SK-N-SH (cell line): ENCODE data around the gene EIF4E2.

Experiments used
- CTCF ChIP-seq: fragments of 200-600 bp; sonication (generic); IDR thresholded peaks from 2 replicates; pipeline ENCODE4 v1.6.1; 2017; ENCODE audit warnings: antibody characterized with exemption, mild to moderate bottlenecking, moderate library complexity
- EP300 ChIP-seq, 2 experiments: IDR thresholded peaks; 2 replicates each; pipeline versions ENCODE4 v1.4.0 to v1.6.1; 2012; ENCODE audit warnings: borderline replicate concordance in 1 of 2, low read depth in 1 of 2, low read length in 1 of 2
- EZH2phosphoT487 ChIP-seq: fragments of 200-600 bp; sonication (generic); IDR thresholded peaks from 2 replicates; pipeline ENCODE4 v1.6.1; 2017; ENCODE audit warnings: low read depth, mixed run types, mild to moderate bottlenecking, antibody characterized with exemption, moderate library complexity, borderline replicate concordance
- GABPA ChIP-seq: IDR thresholded peaks from 2 replicates; pipeline ENCODE4 v1.4.0; 2012; ENCODE audit warnings: low read depth, mild to moderate bottlenecking
- JUND ChIP-seq: IDR thresholded peaks from 2 replicates; pipeline ENCODE4 v1.4.0; 2012
- POLR2AphosphoS5 ChIP-seq: IDR thresholded peaks from 2 replicates; pipeline ENCODE4 v1.6.1; 2012; ENCODE audit warnings: low read depth, low read length
- REST ChIP-seq: IDR thresholded peaks from 2 replicates; pipeline ENCODE4 v1.6.1; 2012; ENCODE audit warnings: mild to moderate bottlenecking, low read depth, low read length, moderate library complexity
- TAF1 ChIP-seq: IDR thresholded peaks from 2 replicates; pipeline ENCODE4 v1.6.1; 2012; ENCODE audit warnings: low read depth, mild to moderate bottlenecking, low read length, moderate library complexity, borderline replicate concordance

- no peak for TF ChIP-seq POLR2AphosphoS5
- TF ChIP-seq CTCF = no peak
- no peak for TF ChIP-seq TAF1
- no peak for TF ChIP-seq EP300 (IDR thresholded peaks at IDR 0.05; ENCODE audit: borderline replicate concordance in 1 of 2, low read depth in 1 of 2, low read length in 1 of 2)
- no peak for TF ChIP-seq REST
- TF ChIP-seq JUND = no peak
- no peak for TF ChIP-seq EZH2phosphoT487
- TF ChIP-seq GABPA = no peak
Observed at GRCh38 chr2:232581725-232582124, 31.2 kb downstream of the EIF4E2 start.
